ENCODE measurements around the gene RNF7.

Gene RNF7

DNA sequence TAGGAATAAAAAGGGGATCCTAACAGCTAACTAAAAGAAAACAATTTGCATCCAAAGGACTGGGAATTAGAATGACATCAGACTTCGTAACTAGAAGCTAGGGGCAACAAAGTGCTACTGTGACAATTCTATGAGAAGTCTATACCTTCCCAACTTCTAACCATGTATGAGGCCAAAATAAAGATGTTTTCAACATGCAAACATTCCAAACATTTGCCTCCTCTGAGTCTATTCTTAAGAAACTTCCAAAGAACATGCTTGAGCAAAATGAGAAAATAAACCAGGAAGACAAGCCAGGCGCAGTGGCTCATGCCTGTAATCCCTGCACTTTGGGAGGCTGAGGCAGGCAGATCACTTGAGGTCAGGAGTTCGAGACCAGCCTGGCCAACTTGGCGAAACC, 13.1 kb upstream of the RNF7 start:
- TF ChIP-seq POLR2AphosphoS5 (IDR thresholded peaks at IDR 0.05; ENCODE audit: borderline replicate concordance, low read depth, low read length) (no peak), EZH2 (IDR thresholded peaks at IDR 0.05) (no peak), FOXP2 (optimal IDR thresholded peaks at IDR 0.05; ENCODE audit: control extremely low read depth, extremely low read length, insufficient read depth) (no peak)
- Histone ChIP-seq H3K27ac (no peak overlapping the region), H3K9ac (ENCODE audit: insufficient read length) (no peak overlapping the region), H3K9me3 (ENCODE audit: low read depth, low read length) (no peaks in the 10 kb centered on the region), H3K36me3 (ENCODE audit: insufficient read depth, low read length) (no peaks in the 10 kb centered on the region), H3K4me3 (no peak overlapping the region)
- no peak for DNase-seq (ENCODE audit: low read depth, low spot score)

- no peak for DNase-seq (ENCODE audit: low read depth, low spot score)
- TF ChIP-seq EZH2 (IDR thresholded peaks at IDR 0.05) (no peak), POLR2AphosphoS5 (IDR thresholded peaks at IDR 0.05; ENCODE audit: borderline replicate concordance, low read depth, low read length) (no peak), FOXP2 (optimal IDR thresholded peaks at IDR 0.05; ENCODE audit: control extremely low read depth, extremely low read length, insufficient read depth) (no peak)
- Histone ChIP-seq H3K36me3 (ENCODE audit: insufficient read depth, low read length) (no peaks in the 10 kb centered on the region), H3K27ac (no peak overlapping the region), H3K9ac (ENCODE audit: insufficient read length) (no peak overlapping the region), H3K9me3 (ENCODE audit: low read depth, low read length) (no peaks in the 10 kb centered on the region), H3K4me3 (no peak overlapping the region)
Observed at GRCh38 chr3:141726483-141726882, 11.6 kb upstream of the RNF7 start.

GRCh38 chr3:141728355-141728892, 9.7 kb upstream of the RNF7 start:
- TF ChIP-seq POLR2AphosphoS5 (IDR thresholded peaks at IDR 0.05; ENCODE audit: borderline replicate concordance, low read depth, low read length) (no peak), FOXP2 (optimal IDR thresholded peaks at IDR 0.05; ENCODE audit: control extremely low read depth, extremely low read length, insufficient read depth) (no peak), EZH2 (IDR thresholded peaks at IDR 0.05) (no peak)
- H3K9ac ChIP-seq (ENCODE audit: insufficient read length): no peak overlapping the region
- no peak for DNase-seq (ENCODE audit: low read depth, low spot score)
- H3K36me3 ChIP-seq (ENCODE audit: insufficient read depth, low read length): no peaks in the 10 kb centered on the region
- no peak overlapping the region for H3K27ac ChIP-seq
- H3K4me3 ChIP-seq: no peak overlapping the region
- no peaks in the 10 kb centered on the region for H3K9me3 ChIP-seq (ENCODE audit: low read depth, low read length)

GRCh38 chr3:141729240-141729639, 8.9 kb upstream of the RNF7 start:
- no peak for DNase-seq (ENCODE audit: low read depth, low spot score)
- Histone ChIP-seq H3K36me3 (ENCODE audit: insufficient read depth, low read length) (no peaks in the 10 kb centered on the region), H3K4me3 (no peak overlapping the region), H3K9ac (ENCODE audit: insufficient read length) (no peak overlapping the region), H3K27ac (no peak overlapping the region), H3K9me3 (ENCODE audit: low read depth, low read length) (no peaks in the 10 kb centered on the region)
- TF ChIP-seq EZH2 (IDR thresholded peaks at IDR 0.05) (no peak), FOXP2 (optimal IDR thresholded peaks at IDR 0.05; ENCODE audit: control extremely low read depth, extremely low read length, insufficient read depth) (no peak), POLR2AphosphoS5 (IDR thresholded peaks at IDR 0.05; ENCODE audit: borderline replicate concordance, low read depth, low read length) (no peak)

DNA sequence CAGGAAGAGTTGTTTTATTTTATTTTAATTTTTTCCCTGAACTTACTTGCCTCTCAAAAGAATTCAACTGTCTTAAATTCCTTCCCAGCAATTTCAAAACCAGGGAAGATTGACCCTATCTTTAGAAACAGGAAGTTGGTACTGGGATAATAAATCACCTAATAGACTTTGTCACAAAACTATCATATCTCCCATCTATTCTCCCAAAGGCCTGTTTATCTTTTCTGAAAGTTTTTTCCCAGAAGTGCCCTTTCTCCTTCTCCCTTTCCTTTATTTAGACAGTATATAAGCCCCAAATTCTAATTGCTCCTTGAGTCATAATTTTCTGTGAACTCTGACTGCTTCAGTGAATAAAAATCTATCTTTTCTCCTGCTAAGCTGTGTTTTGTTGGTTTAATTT, 2.9 kb upstream of the RNF7 start:
- DNase-seq (ENCODE audit: low read depth, low spot score): no peak
- H3K9me3 ChIP-seq (ENCODE audit: low read depth, low read length): no peaks in the 10 kb centered on the region
- H3K4me3 ChIP-seq: no peak overlapping the region
- H3K9ac ChIP-seq (ENCODE audit: insufficient read length): no peak overlapping the region
- peak overlapping the region; percentile 23; the same call in 1 of the 2 replicates for H3K27ac ChIP-seq
- no peaks in the 10 kb centered on the region for H3K36me3 ChIP-seq (ENCODE audit: insufficient read depth, low read length)
- TF ChIP-seq FOXP2 (optimal IDR thresholded peaks at IDR 0.05; ENCODE audit: control extremely low read depth, extremely low read length, insufficient read depth): no peak
- no peak for TF ChIP-seq POLR2AphosphoS5 (IDR thresholded peaks at IDR 0.05; ENCODE audit: borderline replicate concordance, low read depth, low read length)
- no peak for TF ChIP-seq EZH2 (IDR thresholded peaks at IDR 0.05)

- H3K9ac ChIP-seq (ENCODE audit: insufficient read length): no peak overlapping the region
- H3K4me3 ChIP-seq: no peak overlapping the region
- no peak overlapping the region for H3K27ac ChIP-seq
- no peaks in the 10 kb centered on the region for H3K9me3 ChIP-seq (ENCODE audit: low read depth, low read length)
- TF ChIP-seq EZH2 (IDR thresholded peaks at IDR 0.05) (no peak), FOXP2 (optimal IDR thresholded peaks at IDR 0.05; ENCODE audit: control extremely low read depth, extremely low read length, insufficient read depth) (no peak), POLR2AphosphoS5 (IDR thresholded peaks at IDR 0.05; ENCODE audit: borderline replicate concordance, low read depth, low read length) (no peak)
- peaks cover 2% of the 10 kb centered on the region for H3K36me3 ChIP-seq (ENCODE audit: insufficient read depth, low read length)
- DNase-seq (ENCODE audit: low read depth, low spot score): no peak
Observed at GRCh38 chr3:141735770-141736465, 2.2 kb upstream of the RNF7 start.

DNA sequence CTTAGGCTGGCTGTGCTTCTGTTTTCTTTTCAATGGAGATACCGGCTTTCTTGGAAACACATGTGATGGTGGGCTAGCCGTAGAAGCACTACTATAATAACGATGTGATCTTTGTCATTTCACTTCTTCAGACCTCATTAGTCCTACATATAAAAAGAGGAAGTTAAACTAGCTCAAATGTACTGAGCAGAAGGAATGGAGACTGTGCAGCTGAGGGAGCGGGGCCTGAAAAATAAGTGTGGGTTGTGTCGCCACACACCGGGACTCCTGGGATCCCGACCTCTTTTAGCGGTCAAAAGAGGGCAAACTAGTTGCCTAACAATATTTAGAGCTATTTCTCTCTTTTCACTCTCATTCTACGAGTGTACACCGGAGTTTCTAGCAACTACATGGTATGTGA, 1.0 kb upstream of the RNF7 start:
- H3K9ac ChIP-seq (ENCODE audit: insufficient read length): no peak overlapping the region
- TF ChIP-seq FOXP2 (optimal IDR thresholded peaks at IDR 0.05; ENCODE audit: control extremely low read depth, extremely low read length, insufficient read depth) (no peak), POLR2AphosphoS5 (IDR thresholded peaks at IDR 0.05; ENCODE audit: borderline replicate concordance, low read depth, low read length) (no peak), EZH2 (IDR thresholded peaks at IDR 0.05) (no peak)

DNA sequence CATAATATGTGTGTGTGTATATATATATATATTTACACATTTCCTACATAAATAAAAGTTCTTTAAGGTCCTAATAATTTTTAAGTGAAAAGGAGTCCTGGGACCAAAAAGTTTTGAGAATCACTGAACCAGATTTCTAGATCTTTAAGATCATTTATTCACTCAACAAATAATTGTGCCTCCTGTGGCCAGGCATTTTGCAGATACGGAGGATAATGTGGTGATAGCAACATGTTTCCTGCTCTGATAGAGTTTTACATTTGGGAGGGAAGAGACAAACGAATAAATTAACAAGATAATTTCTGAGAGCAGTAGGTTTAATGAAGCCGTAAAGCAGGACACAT, 448 bp upstream of the RNF7 start:
- Histone ChIP-seq H3K36me3 (ENCODE audit: insufficient read depth, low read length) (peaks cover 7% of the 10 kb centered on the region), H3K9me3 (ENCODE audit: low read depth, low read length) (no peaks in the 10 kb centered on the region), H3K27ac (peak overlapping the region; percentile 85), H3K4me3 (peak overlapping the region; percentile 93), H3K9ac (ENCODE audit: insufficient read length) (peak overlapping the region; percentile 80)
- no peak for DNase-seq (ENCODE audit: low read depth, low spot score)
- TF ChIP-seq FOXP2 (optimal IDR thresholded peaks at IDR 0.05; ENCODE audit: control extremely low read depth, extremely low read length, insufficient read depth) (no peak), EZH2 (IDR thresholded peaks at IDR 0.05) (no peak), POLR2AphosphoS5 (IDR thresholded peaks at IDR 0.05; ENCODE audit: borderline replicate concordance, low read depth, low read length) (no peak; the same call in 1 of the 2 replicates)

More for the DNA sequence above, 1.0 kb upstream of the RNF7 start:
- no peaks in the 10 kb centered on the region for H3K9me3 ChIP-seq (ENCODE audit: low read depth, low read length)
- H3K36me3 ChIP-seq (ENCODE audit: insufficient read depth, low read length): peaks cover 5% of the 10 kb centered on the region
- H3K27ac ChIP-seq: no peak overlapping the region
- no peak overlapping the region for H3K4me3 ChIP-seq
- no peak for DNase-seq (ENCODE audit: low read depth, low spot score)

Measured in SK-N-MC (cell line).